Left lung (tissue), 10 donors: ENCODE results near the gene LRRN4. TPM values are rescaled to one million over a fixed set of nuclear protein-coding genes. Genes with fewer than 3 reads are reported as not detected.

ENCODE experiments used
- ATAC-seq: fragments of 200-7000 bp; cut with Tn5 transposase; one replicate; pipeline ENCODE4 v1.9.1; 2020; ENCODE audit warnings: moderate library complexity
- DNase-seq, 4 donors: peaks; one replicate each; pipeline ENCODE4 v3.0.0-alpha.2; 2013 to 2020
- H3K27ac ChIP-seq, 2 donors: fragments of 200-600 bp; sonication (generic) in 1 of 2; one replicate each; pipeline versions ENCODE4 v1.5.0 to v1.8.0; 2020 to 2021
- H3K27me3 ChIP-seq, 2 donors: fragments of 200-600 bp; sonication (generic) in 1 of 2; one replicate each; pipeline versions ENCODE4 v1.5.0 to v1.8.0; 2020 to 2021
- H3K36me3 ChIP-seq, 2 donors: fragments of 200-600 bp; sonication (generic) in 1 of 2; one replicate each; pipeline versions ENCODE4 v1.5.0 to v1.8.0; 2020 to 2021
- H3K4me1 ChIP-seq, 2 donors: fragments of 200-600 bp; one replicate each; pipeline ENCODE4 v1.8.0; 2021
- H3K4me3 ChIP-seq, 2 donors: fragments of 200-600 bp; sonication (generic) in 1 of 2; one replicate each; pipeline versions ENCODE4 v1.5.0 to v1.8.0; 2020 to 2021; ENCODE audit warnings: mild to moderate bottlenecking in 1 of 2
- H3K9me3 ChIP-seq, 2 donors: fragments of 200-600 bp; sonication (generic) in 1 of 2; one replicate each; pipeline versions ENCODE4 v1.5.0 to v1.8.0; 2020 to 2021
- CTCF ChIP-seq, 2 donors: fragments of 200-600 bp; sonication (generic) in 1 of 2; IDR thresholded peaks; one replicate each; pipeline versions ENCODE4 v1.5.0 to v1.8.0; 2021; ENCODE audit warnings: antibody characterized with exemption in 2 of 2
- intact Hi-C, 2 donors: fragments of 100-400 bp; cut with DNase I; formaldehyde crosslinking; loops; one replicate each; pipeline versions ENCODE4 v1.11.2 to v1.14.2; 2022
- polyA plus RNA-seq, 6 donors: library from polyadenylated mRNA; unstranded; fragments of 120-200 nt; gene quantifications; one replicate each; pipeline ENCODE4 v1.2.1, GENCODE V29; 2013; ENCODE audit not compliant: insufficient read length in 6 of 6
- total RNA-seq, 2 donors: library from RNA; stranded (reverse); fragmentation: NEBNext Ultra II Directional; extraction: Animal tissue kit (Norgen Biotek cat#: 25700); gene quantifications; one replicate each; pipeline ENCODE4 v1.2.1, GENCODE V29; 2021
- donor health status: DM: no; HTN: yes; CAD: no.
- donor health status: DM: no; HTN: no; CAD: no.

Gene LRRN4
- total and polyA plus RNA-seq, 8 donors: 0.31 to 44.3 (median 1.1) TPM

- DNase-seq (no peak), ATAC-seq (no peak)
- intact Hi-C loops: no loop called here
- no peak overlapping the region for H3K4me3 ChIP-seq
- H3K27me3 ChIP-seq: no peaks in the 10 kb centered on the region
- H3K4me1 ChIP-seq: peaks cover 0 to 18% of the 10 kb centered on the region in 2 donors
- no peak for TF ChIP-seq CTCF (IDR thresholded peaks at IDR 0.05)
- H3K9me3 ChIP-seq: no peaks in the 10 kb centered on the region
- H3K27ac ChIP-seq: no peak overlapping the region
- peaks cover 0 to 55% of the 10 kb centered on the region in 2 donors for H3K36me3 ChIP-seq
These were observed 25.0 kb downstream of the LRRN4 start for GRCh38 chr20:6028818-6029217.

GRCh38 chr20:6026051-6026450 lies 27.8 kb downstream of the LRRN4 start:
- H3K27ac ChIP-seq: no peak overlapping the region
- no peaks in the 10 kb centered on the region for H3K9me3 ChIP-seq
- ATAC-seq (no peak), DNase-seq (no peak)
- peaks cover 0 to 11% of the 10 kb centered on the region in 2 donors for H3K4me1 ChIP-seq
- H3K4me3 ChIP-seq: no peak overlapping the region
- H3K36me3 ChIP-seq: peaks cover 0 to 48% of the 10 kb centered on the region in 2 donors
- TF ChIP-seq CTCF (IDR thresholded peaks at IDR 0.05): no peak
- intact Hi-C loops: no loop called here
- no peaks in the 10 kb centered on the region for H3K27me3 ChIP-seq

GRCh38 chr20:6024768-6025167 lies 29.1 kb downstream of the LRRN4 start:
- Histone ChIP-seq H3K27me3 (no peaks in the 10 kb centered on the region), H3K9me3 (no peaks in the 10 kb centered on the region), H3K4me1 (peaks cover 0 to 10% of the 10 kb centered on the region in 2 donors), H3K27ac (no peak overlapping the region), H3K36me3 (peaks cover 0 to 50% of the 10 kb centered on the region in 2 donors), H3K4me3 (no peak overlapping the region)
- TF ChIP-seq CTCF (IDR thresholded peaks at IDR 0.05): no peak
- ATAC-seq: no peak
- intact Hi-C loops: no loop called here
- no peak for DNase-seq

- ATAC-seq: no peak
- no peak for TF ChIP-seq CTCF (IDR thresholded peaks at IDR 0.05)
- H3K4me3 ChIP-seq: no peak overlapping the region
- no peaks in the 10 kb centered on the region for H3K9me3 ChIP-seq
- H3K27ac ChIP-seq: no peak overlapping the region
- H3K36me3 ChIP-seq: peaks cover 0 to 41% of the 10 kb centered on the region in 2 donors
- DNase-seq: no peak
- H3K4me1 ChIP-seq: peaks cover 0 to 20% of the 10 kb centered on the region in 2 donors
- intact Hi-C loops: no loop called here
- H3K27me3 ChIP-seq: no peaks in the 10 kb centered on the region
These were observed 36.0 kb downstream of the LRRN4 start for GRCh38 chr20:6017880-6018279.

- Histone ChIP-seq H3K4me3 (no peak overlapping the region), H3K27me3 (no peaks in the 10 kb centered on the region), H3K9me3 (no peaks in the 10 kb centered on the region), H3K36me3 (peaks cover 0 to 45% of the 10 kb centered on the region in 2 donors), H3K4me1 (peaks cover 0 to 20% of the 10 kb centered on the region in 2 donors), H3K27ac (no peak overlapping the region)
- intact Hi-C loops: no loop called here
- no peak for DNase-seq
- no peak for ATAC-seq
- no peak for TF ChIP-seq CTCF (IDR thresholded peaks at IDR 0.05)
These were observed 36.4 kb downstream of the LRRN4 start for GRCh38 chr20:6017467-6017866.
